Ascending aorta (tissue), 2 donors: ENCODE results near the gene TPR. TPM values are rescaled to one million over a fixed set of nuclear protein-coding genes. Genes with fewer than 3 reads are reported as not detected.

ENCODE experiments used
- DNase-seq, 2 donors: peaks; one replicate each; pipeline ENCODE4 v3.0.0-alpha.2; 2019; ENCODE audit warnings: low spot score in 2 of 2
- H3K27ac ChIP-seq, 2 donors: fragments of 200-600 bp; sonication (generic); one replicate each; pipeline ENCODE4 v1.5.1; 2016 to 2017; ENCODE audit warnings: mild to moderate bottlenecking in 1 of 2
- H3K27me3 ChIP-seq: fragments of 200-600 bp; sonication (generic); one replicate; pipeline ENCODE4 v1.5.1; 2017
- H3K36me3 ChIP-seq, 2 donors: fragments of 200-600 bp; sonication (generic); one replicate each; pipeline ENCODE4 v1.5.1; 2016
- H3K4me1 ChIP-seq, 2 donors: fragments of 200-600 bp; sonication (generic); one replicate each; pipeline ENCODE4 v1.5.1; 2016 to 2017; ENCODE audit warnings: mild to moderate bottlenecking in 1 of 2
- H3K4me3 ChIP-seq, 2 donors: fragments of 200-600 bp; sonication (generic); one replicate each; pipeline ENCODE4 v1.5.1; 2016 to 2017; ENCODE audit warnings: mild to moderate bottlenecking in 1 of 2
- H3K9me3 ChIP-seq, 2 donors: fragments of 200-600 bp; sonication (generic); one replicate each; pipeline ENCODE4 v1.5.1; 2016
- intact Hi-C: fragments of 100-400 bp; cut with DNase I; formaldehyde crosslinking; loops from one replicate; pipeline ENCODE4 v1.15.1; 2023
- total RNA-seq: library from RNA; depleted of rRNA; stranded (reverse); fragments of >200 nt; gene quantifications from one replicate; pipeline ENCODE4 v1.1.0, GENCODE V29; 2016
- TF ChIP-seq, protein P1 (sequence below), 3 experiments: fragments of 200-600 bp in 2 of 3; fragments of 450-650 bp in 1 of 3; sonication (generic) in 2 of 3; IDR thresholded peaks; one replicate each; pipeline ENCODE4 v1.5.1; 2016 to 2019; ENCODE audit warnings: antibody characterized with exemption in 3 of 3, mild to moderate bottlenecking in 1 of 3, moderate library complexity in 1 of 3

The TPR gene
- total RNA-seq, 1 donor from 2014 or later = 35.7 TPM

DNA sequence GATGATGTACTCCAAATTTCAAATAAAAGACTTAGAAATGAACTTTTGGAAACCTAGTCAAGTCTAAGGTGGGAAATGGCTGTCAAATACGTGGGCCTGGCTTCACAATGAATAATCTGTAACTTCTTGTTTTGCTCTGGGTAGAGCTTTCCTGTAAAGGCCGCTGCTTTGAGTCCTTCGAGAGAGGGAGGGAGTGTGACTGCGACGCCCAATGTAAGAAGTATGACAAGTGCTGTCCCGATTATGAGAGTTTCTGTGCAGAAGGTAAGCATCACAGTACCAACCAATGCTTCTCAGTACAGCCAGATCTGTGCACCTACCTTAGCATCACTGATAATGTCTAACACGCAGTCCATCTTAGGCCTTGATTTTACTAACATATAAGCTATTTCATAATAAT, 73.6 kb downstream of the TPR start:
- Histone ChIP-seq H3K4me3 (no peak overlapping the region), H3K27ac (no peak overlapping the region), H3K4me1 (no peaks in the 10 kb centered on the region), H3K36me3 (no peaks in the 10 kb centered on the region), H3K27me3 (no peaks in the 10 kb centered on the region), H3K9me3 (no peaks in the 10 kb centered on the region)
- no peak for DNase-seq
- TF ChIP-seq, protein P1, sequence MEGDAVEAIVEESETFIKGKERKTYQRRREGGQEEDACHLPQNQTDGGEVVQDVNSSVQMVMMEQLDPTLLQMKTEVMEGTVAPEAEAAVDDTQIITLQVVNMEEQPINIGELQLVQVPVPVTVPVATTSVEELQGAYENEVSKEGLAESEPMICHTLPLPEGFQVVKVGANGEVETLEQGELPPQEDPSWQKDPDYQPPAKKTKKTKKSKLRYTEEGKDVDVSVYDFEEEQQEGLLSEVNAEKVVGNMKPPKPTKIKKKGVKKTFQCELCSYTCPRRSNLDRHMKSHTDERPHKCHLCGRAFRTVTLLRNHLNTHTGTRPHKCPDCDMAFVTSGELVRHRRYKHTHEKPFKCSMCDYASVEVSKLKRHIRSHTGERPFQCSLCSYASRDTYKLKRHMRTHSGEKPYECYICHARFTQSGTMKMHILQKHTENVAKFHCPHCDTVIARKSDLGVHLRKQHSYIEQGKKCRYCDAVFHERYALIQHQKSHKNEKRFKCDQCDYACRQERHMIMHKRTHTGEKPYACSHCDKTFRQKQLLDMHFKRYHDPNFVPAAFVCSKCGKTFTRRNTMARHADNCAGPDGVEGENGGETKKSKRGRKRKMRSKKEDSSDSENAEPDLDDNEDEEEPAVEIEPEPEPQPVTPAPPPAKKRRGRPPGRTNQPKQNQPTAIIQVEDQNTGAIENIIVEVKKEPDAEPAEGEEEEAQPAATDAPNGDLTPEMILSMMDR (IDR thresholded peaks at IDR 0.05) = no peak
- intact Hi-C loops = no loop called here

DNA sequence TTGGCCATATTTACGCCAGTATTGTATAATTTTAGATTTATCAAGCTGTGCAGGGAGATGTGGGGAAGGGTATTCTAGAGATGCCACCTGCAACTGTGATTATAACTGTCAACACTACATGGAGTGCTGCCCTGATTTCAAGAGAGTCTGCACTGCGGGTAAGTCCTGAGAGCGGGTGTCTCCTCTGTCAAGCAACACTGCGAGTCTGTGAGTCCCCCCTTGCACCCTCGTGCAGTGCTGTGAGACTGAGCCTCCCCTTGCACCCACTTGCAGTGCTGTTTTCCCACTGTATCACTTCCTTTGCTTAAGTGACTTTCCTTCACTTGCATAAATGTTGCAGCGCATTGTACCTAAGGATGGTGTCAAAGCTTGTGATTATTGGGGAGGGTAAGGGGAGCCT, 75.0 kb downstream of the TPR start:
- no peaks in the 10 kb centered on the region for H3K27me3 ChIP-seq
- no peaks in the 10 kb centered on the region for H3K4me1 ChIP-seq
- no peak overlapping the region for H3K27ac ChIP-seq
- DNase-seq = no peak
- intact Hi-C loops = no loop called here
- H3K36me3 ChIP-seq = no peaks in the 10 kb centered on the region
- no peak overlapping the region for H3K4me3 ChIP-seq
- TF ChIP-seq, protein P1 (IDR thresholded peaks at IDR 0.05) = no peak
- no peaks in the 10 kb centered on the region for H3K9me3 ChIP-seq

DNA sequence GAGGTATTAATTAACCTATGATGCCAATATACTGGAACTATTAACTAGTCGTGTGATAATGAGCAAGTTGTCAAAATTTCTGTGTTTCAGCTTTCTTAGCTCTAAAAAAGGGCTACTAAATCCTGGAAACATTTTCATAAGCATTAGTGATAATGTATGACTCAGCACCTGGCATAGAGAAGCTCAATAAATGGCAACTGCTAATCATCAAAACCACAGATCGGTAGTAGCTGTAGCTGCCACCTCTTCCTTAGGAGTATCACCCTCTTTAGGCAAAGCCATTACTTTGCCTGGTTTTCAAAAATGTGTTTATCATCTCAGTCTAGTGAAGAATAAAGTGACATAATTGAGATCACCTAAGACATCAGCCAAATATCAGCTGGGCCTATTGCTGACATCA, 75.5 kb downstream of the TPR start:
- Histone ChIP-seq H3K4me3 (no peak overlapping the region), H3K9me3 (no peaks in the 10 kb centered on the region), H3K27ac (no peak overlapping the region), H3K36me3 (no peaks in the 10 kb centered on the region), H3K27me3 (no peaks in the 10 kb centered on the region), H3K4me1 (no peaks in the 10 kb centered on the region)
- intact Hi-C loops = no loop called here
- TF ChIP-seq, protein P1 (IDR thresholded peaks at IDR 0.05) = no peak
- DNase-seq = no peak

DNA sequence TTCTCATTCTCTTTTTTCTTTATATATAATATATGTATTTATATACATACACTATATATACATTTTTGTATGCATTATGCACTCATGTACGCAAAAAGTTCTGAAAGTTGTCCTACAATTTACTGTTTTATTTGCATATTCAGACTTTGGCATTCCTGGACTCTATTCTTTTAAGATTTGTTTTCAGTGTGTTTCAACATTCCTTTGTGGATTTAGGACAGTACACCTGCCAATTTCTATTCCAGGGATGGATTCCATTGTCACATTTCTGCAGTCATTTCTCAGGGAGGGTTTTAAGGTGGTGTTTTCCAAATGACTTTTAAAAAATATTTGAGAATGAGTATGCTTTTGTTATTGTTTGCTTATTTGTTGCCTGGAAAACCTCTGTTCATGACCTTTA, 76.2 kb downstream of the TPR start:
- DNase-seq = no peak
- Histone ChIP-seq H3K27ac (no peak overlapping the region), H3K4me1 (no peaks in the 10 kb centered on the region), H3K9me3 (no peaks in the 10 kb centered on the region), H3K4me3 (no peak overlapping the region), H3K27me3 (no peaks in the 10 kb centered on the region), H3K36me3 (no peaks in the 10 kb centered on the region)
- intact Hi-C loops = no loop called here
- TF ChIP-seq, protein P1 (IDR thresholded peaks at IDR 0.05) = no peak

DNA sequence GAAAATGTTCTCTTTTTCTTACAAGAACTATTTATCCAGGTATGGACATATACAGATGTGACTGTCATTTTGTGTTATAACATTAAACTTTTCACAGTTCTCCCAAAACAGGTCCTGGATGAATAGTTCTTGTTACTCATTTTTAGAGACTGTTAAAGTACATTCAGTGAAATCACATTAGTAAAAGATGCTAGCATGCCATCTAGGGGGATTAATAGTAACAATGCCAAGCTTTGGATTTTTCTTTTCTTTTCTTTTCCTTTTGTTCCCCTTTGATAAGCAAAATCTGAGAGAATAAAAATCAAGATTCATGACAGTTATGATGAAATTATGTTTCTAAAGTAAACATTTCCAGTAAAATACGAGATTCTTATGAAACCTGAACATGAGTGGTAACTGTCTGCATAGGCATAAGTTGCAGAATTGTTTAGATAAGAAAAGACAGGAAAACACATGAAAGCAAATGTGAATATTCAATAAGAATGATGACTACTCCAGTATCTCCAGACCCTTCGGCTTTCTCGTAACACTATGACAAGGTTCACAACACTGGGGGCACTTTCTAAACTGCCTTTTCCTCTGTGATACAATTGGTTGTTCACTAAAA, 77.5 kb downstream of the TPR start:
- no peak for DNase-seq
- Histone ChIP-seq H3K27me3 (no peaks in the 10 kb centered on the region), H3K4me1 (no peaks in the 10 kb centered on the region), H3K9me3 (no peaks in the 10 kb centered on the region), H3K36me3 (no peaks in the 10 kb centered on the region), H3K4me3 (no peak overlapping the region), H3K27ac (no peak overlapping the region)
- TF ChIP-seq, protein P1 (IDR thresholded peaks at IDR 0.05) = no peak
- intact Hi-C loops = no loop called here

DNA sequence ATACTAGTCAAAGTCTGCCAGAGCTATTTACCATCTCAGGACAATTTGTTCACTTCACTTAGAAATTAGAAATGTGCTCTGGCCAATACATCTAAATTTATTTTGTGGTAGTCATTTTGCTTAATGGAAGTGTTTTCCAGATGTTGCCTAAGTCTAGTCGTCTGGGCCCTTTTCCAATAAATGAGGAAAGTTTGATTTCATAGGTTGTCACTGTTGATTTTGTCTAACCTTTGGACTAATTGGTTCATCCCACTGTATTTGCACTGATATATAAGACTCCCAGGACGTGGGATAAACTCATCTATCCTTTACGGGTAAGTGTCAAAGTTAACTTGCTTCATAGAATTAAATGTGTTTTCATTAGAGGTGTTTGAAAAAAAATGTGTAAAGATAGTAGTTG, 79.1 kb downstream of the TPR start, which contains the start of gene PRG4:
PRG4 (plus strand) TSS at position 300 of the 400 bp plus-strand sequence.
- H3K27ac ChIP-seq = no peak within 1 kb of the TSS
- DNase-seq = no peak
- H3K4me3 ChIP-seq = no peak within 1 kb of the TSS
- H3K9me3 ChIP-seq = no peaks in the 10 kb centered on the region
- no peaks in the 10 kb centered on the region for H3K36me3 ChIP-seq
- no peaks in the 10 kb centered on the region for H3K4me1 ChIP-seq
- H3K27me3 ChIP-seq = no peaks in the 10 kb centered on the region
- intact Hi-C loops = no loop called here
- TF ChIP-seq, protein P1 (IDR thresholded peaks at IDR 0.05) = no peak
